ENCODE data around the gene GRB10.

GRB10 gene

GRCh38 chr7:50826371-50827172 lies 43.9 kb upstream of the GRB10 start:
- H3K36me3 ChIP-seq (ENCODE audit: control insufficient read depth in 1 of 2, insufficient read depth in 2 of 2, low read depth in 1 of 2, low read length in 2 of 2) = no peaks in the 10 kb centered on the region
- peak overlapping the region; percentile 6 for H2BK120ac ChIP-seq (ENCODE audit: low read depth, low read length)
- H4K8ac ChIP-seq (ENCODE audit: low read length) = peak overlapping the region; percentile 35
- no peak overlapping the region for H2BK5ac ChIP-seq (ENCODE audit: low read depth, low read length, poor library complexity, severe bottlenecking)
- no peaks in the 10 kb centered on the region for H3K79me1 ChIP-seq (replicated peaks; ENCODE audit: low read length, poor library complexity, severe bottlenecking)
- H2AK5ac ChIP-seq (ENCODE audit: low read length, severe bottlenecking) = peak overlapping the region; percentile 55
- H3K23ac ChIP-seq (ENCODE audit: low read length in 2 of 2) = no peak overlapping the region
- no peak overlapping the region for H4K91ac ChIP-seq (ENCODE audit: low read length)
- peaks cover 12% of the 10 kb centered on the region for H3K4me1 ChIP-seq (ENCODE audit: control insufficient read depth, insufficient read depth, low read depth, low read length)
- H3K14ac ChIP-seq (ENCODE audit: low read length in 2 of 2) = no peak overlapping the region
- WGBS = 33% methylated on average over 8 of the region's 8 CpGs
- H3K4ac ChIP-seq (ENCODE audit: low read depth in 1 of 2, low read length in 2 of 2) = peak overlapping the region in 1 of 2 experiments; percentile 33
- H3K27me3 ChIP-seq (ENCODE audit: control insufficient read depth in 1 of 2, insufficient read depth in 1 of 2, low read length in 2 of 2) = no peaks in the 10 kb centered on the region
- peak overlapping the region; percentile 85 for H3K27ac ChIP-seq (ENCODE audit: low read length, poor library complexity, severe bottlenecking)
- H2AFZ ChIP-seq (ENCODE audit: low read depth, low read length) = peak overlapping the region; percentile 74
- H3K4me3 ChIP-seq (ENCODE audit: insufficient read depth in 1 of 2, low read depth in 1 of 2, low read length in 2 of 2) = no peak overlapping the region
- peak overlapping the region in 1 of 2 experiments; percentile 66 for H3K18ac ChIP-seq (ENCODE audit: low read depth in 1 of 2, low read length in 2 of 2)
- no peak overlapping the region for H3K9ac ChIP-seq (ENCODE audit: low read length)
- H2BK15ac ChIP-seq (ENCODE audit: low read depth, poor library complexity, severe bottlenecking) = no peak overlapping the region
- DNase-seq = peak; percentile 88
- no peaks in the 10 kb centered on the region for H3K9me3 ChIP-seq (ENCODE audit: control insufficient read depth, low read length)
- H2BK12ac ChIP-seq (ENCODE audit: low read length in 2 of 2) = peak overlapping the region in 1 of 2 experiments; percentile 94
- H3K4me2 ChIP-seq (ENCODE audit: low read length, poor library complexity, severe bottlenecking) = peak overlapping the region; percentile 32

- Histone ChIP-seq H2AFZ (ENCODE audit: low read depth, low read length) (no peak overlapping the region), H2AK5ac (ENCODE audit: low read length, severe bottlenecking) (no peak overlapping the region), H3K27ac (ENCODE audit: low read length, poor library complexity, severe bottlenecking) (no peak overlapping the region), H2BK12ac (ENCODE audit: low read length in 2 of 2) (peak overlapping the region in 1 of 2 experiments; percentile 18), H4K91ac (ENCODE audit: low read length) (no peak overlapping the region), H3K36me3 (ENCODE audit: control insufficient read depth in 1 of 2, insufficient read depth in 2 of 2, low read depth in 1 of 2, low read length in 2 of 2) (no peaks in the 10 kb centered on the region), H3K23ac (ENCODE audit: low read length in 2 of 2) (no peak overlapping the region), H3K14ac (ENCODE audit: low read length in 2 of 2) (no peak overlapping the region), H3K27me3 (ENCODE audit: control insufficient read depth in 1 of 2, insufficient read depth in 1 of 2, low read length in 2 of 2) (no peaks in the 10 kb centered on the region), H3K79me1 (replicated peaks; ENCODE audit: low read length, poor library complexity, severe bottlenecking) (no peaks in the 10 kb centered on the region), H3K4me1 (ENCODE audit: control insufficient read depth, insufficient read depth, low read depth, low read length) (peaks cover 14% of the 10 kb centered on the region), H3K18ac (ENCODE audit: low read depth in 1 of 2, low read length in 2 of 2) (no peak overlapping the region), H3K9ac (ENCODE audit: low read length) (no peak overlapping the region), H2BK120ac (ENCODE audit: low read depth, low read length) (no peak overlapping the region), H2BK15ac (ENCODE audit: low read depth, poor library complexity, severe bottlenecking) (no peak overlapping the region), H3K4ac (ENCODE audit: low read depth in 1 of 2, low read length in 2 of 2) (no peak overlapping the region), H3K4me3 (ENCODE audit: insufficient read depth in 1 of 2, low read depth in 1 of 2, low read length in 2 of 2) (no peak overlapping the region), H3K9me3 (ENCODE audit: control insufficient read depth, low read length) (no peaks in the 10 kb centered on the region), H4K8ac (ENCODE audit: low read length) (no peak overlapping the region), H3K4me2 (ENCODE audit: low read length, poor library complexity, severe bottlenecking) (no peak overlapping the region), H2BK5ac (ENCODE audit: low read depth, low read length, poor library complexity, severe bottlenecking) (no peak overlapping the region)
- 92% methylated on average over 7 of the region's 7 CpGs for WGBS
- DNase-seq = no peak
Measured at GRCh38 chr7:50825465-50825864, 42.8 kb upstream of the GRB10 start.

DNA sequence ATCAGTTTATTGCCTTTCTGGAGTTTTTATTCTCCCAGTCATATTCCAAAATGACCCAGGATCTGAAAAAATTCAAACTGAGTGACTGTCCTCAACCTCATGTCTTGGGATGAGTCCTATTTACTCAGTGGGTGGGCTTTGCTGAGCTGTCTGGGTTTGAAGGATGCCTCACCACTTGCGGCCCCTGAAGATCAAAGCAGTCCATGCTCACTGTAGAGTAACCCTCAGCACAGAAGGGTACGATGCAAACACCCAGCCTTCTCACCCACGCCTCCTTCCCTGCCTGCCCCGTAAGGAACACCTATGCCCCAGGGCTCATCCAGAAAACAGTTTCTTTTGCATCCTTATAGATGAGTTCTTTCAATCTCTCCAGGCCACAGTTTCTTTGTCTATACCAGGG lies 42.2 kb upstream of the GRB10 start:
- Histone ChIP-seq H3K79me1 (replicated peaks; ENCODE audit: low read length, poor library complexity, severe bottlenecking) (no peaks in the 10 kb centered on the region), H3K27ac (ENCODE audit: low read length, poor library complexity, severe bottlenecking) (no peak overlapping the region), H2BK15ac (ENCODE audit: low read depth, poor library complexity, severe bottlenecking) (no peak overlapping the region), H3K23ac (ENCODE audit: low read length in 2 of 2) (no peak overlapping the region), H2BK120ac (ENCODE audit: low read depth, low read length) (no peak overlapping the region), H3K9me3 (ENCODE audit: control insufficient read depth, low read length) (no peaks in the 10 kb centered on the region), H2BK5ac (ENCODE audit: low read depth, low read length, poor library complexity, severe bottlenecking) (no peak overlapping the region), H4K8ac (ENCODE audit: low read length) (no peak overlapping the region), H3K9ac (ENCODE audit: low read length) (no peak overlapping the region), H4K91ac (ENCODE audit: low read length) (no peak overlapping the region), H3K14ac (ENCODE audit: low read length in 2 of 2) (no peak overlapping the region), H2AFZ (ENCODE audit: low read depth, low read length) (no peak overlapping the region), H3K4me2 (ENCODE audit: low read length, poor library complexity, severe bottlenecking) (no peak overlapping the region), H3K4me1 (ENCODE audit: control insufficient read depth, insufficient read depth, low read depth, low read length) (peaks cover 14% of the 10 kb centered on the region), H2BK12ac (ENCODE audit: low read length in 2 of 2) (no peak overlapping the region), H3K36me3 (ENCODE audit: control insufficient read depth in 1 of 2, insufficient read depth in 2 of 2, low read depth in 1 of 2, low read length in 2 of 2) (no peaks in the 10 kb centered on the region), H3K27me3 (ENCODE audit: control insufficient read depth in 1 of 2, insufficient read depth in 1 of 2, low read length in 2 of 2) (no peaks in the 10 kb centered on the region), H3K4ac (ENCODE audit: low read depth in 1 of 2, low read length in 2 of 2) (no peak overlapping the region), H3K18ac (ENCODE audit: low read depth in 1 of 2, low read length in 2 of 2) (no peak overlapping the region), H3K4me3 (ENCODE audit: insufficient read depth in 1 of 2, low read depth in 1 of 2, low read length in 2 of 2) (no peak overlapping the region), H2AK5ac (ENCODE audit: low read length, severe bottlenecking) (no peak overlapping the region)
- no peak for DNase-seq
- WGBS = 80% methylated on average over 4 of the region's 4 CpGs

GRCh38 chr7:50822706-50823105 lies 40.0 kb upstream of the GRB10 start:
- Histone ChIP-seq H2BK15ac (ENCODE audit: low read depth, poor library complexity, severe bottlenecking) (no peak overlapping the region), H3K9ac (ENCODE audit: low read length) (no peak overlapping the region), H3K9me3 (ENCODE audit: control insufficient read depth, low read length) (no peaks in the 10 kb centered on the region), H2BK5ac (ENCODE audit: low read depth, low read length, poor library complexity, severe bottlenecking) (no peak overlapping the region), H3K4me3 (ENCODE audit: insufficient read depth in 1 of 2, low read depth in 1 of 2, low read length in 2 of 2) (no peak overlapping the region), H2BK12ac (ENCODE audit: low read length in 2 of 2) (no peak overlapping the region), H3K18ac (ENCODE audit: low read depth in 1 of 2, low read length in 2 of 2) (no peak overlapping the region), H3K4ac (ENCODE audit: low read depth in 1 of 2, low read length in 2 of 2) (no peak overlapping the region), H3K4me2 (ENCODE audit: low read length, poor library complexity, severe bottlenecking) (no peak overlapping the region), H3K27ac (ENCODE audit: low read length, poor library complexity, severe bottlenecking) (no peak overlapping the region), H2AFZ (ENCODE audit: low read depth, low read length) (no peak overlapping the region), H3K23ac (ENCODE audit: low read length in 2 of 2) (no peak overlapping the region), H2AK5ac (ENCODE audit: low read length, severe bottlenecking) (no peak overlapping the region), H3K36me3 (ENCODE audit: control insufficient read depth in 1 of 2, insufficient read depth in 2 of 2, low read depth in 1 of 2, low read length in 2 of 2) (no peaks in the 10 kb centered on the region), H2BK120ac (ENCODE audit: low read depth, low read length) (no peak overlapping the region), H3K14ac (ENCODE audit: low read length in 2 of 2) (no peak overlapping the region), H4K8ac (ENCODE audit: low read length) (no peak overlapping the region), H3K79me1 (replicated peaks; ENCODE audit: low read length, poor library complexity, severe bottlenecking) (no peaks in the 10 kb centered on the region), H4K91ac (ENCODE audit: low read length) (no peak overlapping the region), H3K4me1 (ENCODE audit: control insufficient read depth, insufficient read depth, low read depth, low read length) (peaks cover 14% of the 10 kb centered on the region), H3K27me3 (ENCODE audit: control insufficient read depth in 1 of 2, insufficient read depth in 1 of 2, low read length in 2 of 2) (no peaks in the 10 kb centered on the region)
- 97% methylated on average over 3 of the region's 5 CpGs for WGBS
- no peak for DNase-seq

Data from mesenchymal stem cell (in vitro differentiated cells and primary cell).